Measurements from ENCODE around the gene PCDHGA1.
"Not testable (repeated sequence)": the region's sequence is repeated elsewhere in the genome, so short reads cannot be mapped to it uniquely, and the experiment has no call there.

GRCh38 chr5:141394401-141395187 is 64.3 kb downstream of the PCDHGA1 start:
- not testable (repeated sequence) for TF ChIP-seq CTCF (IDR thresholded peaks at IDR 0.05; ENCODE audit: low read length); EZH2 (optimal IDR thresholded peaks at IDR 0.05; ENCODE audit: low read depth, low read length); EZH2phosphoT487 (IDR thresholded peaks at IDR 0.05; ENCODE audit: low read length)
